AG10803 (cell line): ENCODE measurements around the gene PLIN1.

Experiments
- DNase-seq: peaks from one replicate; pipeline ENCODE4 v3.0.0; 2010; ENCODE audit warnings: low read depth
- H3K4me3 ChIP-seq: 2 replicates; pipeline ENCODE4 v1.5.1; 2011; ENCODE audit warnings: mild to moderate bottlenecking, low read length, control low read depth
- TF ChIP-seq, protein P1 (sequence below): conservative IDR thresholded peaks from 2 replicates; pipeline ENCODE4 v1.5.1; 2011; ENCODE audit warnings: mild to moderate bottlenecking, low read length, control low read depth, inconsistent platforms

Gene PLIN1

DNA sequence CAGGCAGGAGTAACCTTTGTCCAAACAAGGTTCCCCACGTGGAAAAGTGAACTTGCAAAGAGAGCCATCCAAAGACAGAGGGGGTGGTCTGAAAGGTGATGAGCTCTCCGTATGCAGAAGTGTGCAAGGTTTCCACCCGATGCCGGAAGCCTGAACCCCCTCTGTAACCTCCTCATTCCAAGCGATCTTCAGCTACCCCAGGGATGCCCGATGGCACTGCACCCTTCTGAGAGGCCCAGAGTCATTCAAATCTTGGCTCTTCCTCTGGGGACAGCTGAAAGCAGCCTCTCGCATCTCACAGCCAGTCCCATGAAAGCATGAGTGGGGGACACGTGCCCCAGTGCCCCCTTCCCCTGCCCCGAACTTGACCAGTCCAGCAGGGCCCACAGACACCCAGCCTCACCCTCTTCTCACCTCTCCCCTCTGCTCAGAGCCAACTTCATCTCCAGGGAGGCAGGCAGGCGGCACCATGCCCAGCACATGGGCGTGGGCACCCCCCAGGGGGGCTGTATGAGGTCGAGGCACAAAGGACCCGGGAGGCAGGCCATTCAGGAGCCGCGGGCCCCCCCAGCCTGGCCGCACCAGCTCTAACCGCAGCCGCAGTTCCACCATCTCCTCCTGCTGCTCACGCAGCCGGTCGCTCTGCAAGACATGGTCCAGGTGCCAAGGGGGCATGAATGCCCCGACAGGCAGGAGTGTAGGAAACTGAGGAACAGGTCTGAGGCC, 32.6 kb downstream of the PLIN1 start:
- no peak overlapping the region for H3K4me3 ChIP-seq
- TF ChIP-seq, protein P1, sequence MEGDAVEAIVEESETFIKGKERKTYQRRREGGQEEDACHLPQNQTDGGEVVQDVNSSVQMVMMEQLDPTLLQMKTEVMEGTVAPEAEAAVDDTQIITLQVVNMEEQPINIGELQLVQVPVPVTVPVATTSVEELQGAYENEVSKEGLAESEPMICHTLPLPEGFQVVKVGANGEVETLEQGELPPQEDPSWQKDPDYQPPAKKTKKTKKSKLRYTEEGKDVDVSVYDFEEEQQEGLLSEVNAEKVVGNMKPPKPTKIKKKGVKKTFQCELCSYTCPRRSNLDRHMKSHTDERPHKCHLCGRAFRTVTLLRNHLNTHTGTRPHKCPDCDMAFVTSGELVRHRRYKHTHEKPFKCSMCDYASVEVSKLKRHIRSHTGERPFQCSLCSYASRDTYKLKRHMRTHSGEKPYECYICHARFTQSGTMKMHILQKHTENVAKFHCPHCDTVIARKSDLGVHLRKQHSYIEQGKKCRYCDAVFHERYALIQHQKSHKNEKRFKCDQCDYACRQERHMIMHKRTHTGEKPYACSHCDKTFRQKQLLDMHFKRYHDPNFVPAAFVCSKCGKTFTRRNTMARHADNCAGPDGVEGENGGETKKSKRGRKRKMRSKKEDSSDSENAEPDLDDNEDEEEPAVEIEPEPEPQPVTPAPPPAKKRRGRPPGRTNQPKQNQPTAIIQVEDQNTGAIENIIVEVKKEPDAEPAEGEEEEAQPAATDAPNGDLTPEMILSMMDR, result no peak
- no peak for DNase-seq

DNA sequence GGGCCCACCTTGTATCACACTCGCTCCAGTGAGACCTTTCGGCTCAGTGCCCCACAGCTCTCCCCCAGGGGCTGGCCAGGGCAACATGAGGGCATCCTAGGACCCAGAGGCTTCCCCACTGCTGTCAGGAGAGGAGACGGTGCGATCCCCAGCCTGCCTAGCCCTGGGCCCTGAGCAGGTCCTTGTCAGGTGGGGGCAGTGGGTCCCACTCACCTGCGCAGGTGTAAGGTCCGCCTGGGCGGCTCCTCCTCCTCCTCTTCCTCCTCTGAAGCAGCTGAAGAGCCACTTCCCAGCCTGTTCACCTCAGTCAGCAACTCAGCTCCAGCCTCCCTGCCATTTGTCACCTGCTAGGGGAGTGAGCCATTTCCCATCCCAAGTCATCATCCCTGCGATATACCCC, 33.5 kb downstream of the PLIN1 start:
- TF ChIP-seq, protein P1, result no peak
- no peak for DNase-seq
- H3K4me3 ChIP-seq, result no peak overlapping the region

DNA sequence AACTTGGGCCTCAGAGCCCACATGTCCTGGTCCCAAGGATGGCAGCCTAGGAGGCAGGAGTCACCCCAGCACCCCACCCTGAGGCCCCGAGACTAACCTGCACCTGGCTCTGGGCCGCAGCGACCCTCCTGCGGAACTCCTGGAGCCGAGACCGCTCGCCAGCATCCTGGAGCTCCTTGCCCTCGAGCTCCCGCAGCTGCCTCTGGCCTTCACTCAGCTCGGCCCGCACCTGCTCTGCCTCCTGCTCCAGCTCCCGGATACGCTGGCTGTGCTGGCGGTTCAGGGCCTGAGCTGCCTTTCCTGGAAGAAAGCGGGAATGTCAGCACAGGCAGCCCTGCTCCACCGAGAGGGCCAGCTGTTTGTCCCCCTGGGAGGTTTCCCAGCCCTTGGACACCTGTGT, 37.1 kb downstream of the PLIN1 start:
- TF ChIP-seq, protein P1, result no peak
- no peak for DNase-seq
- no peak overlapping the region for H3K4me3 ChIP-seq

DNA sequence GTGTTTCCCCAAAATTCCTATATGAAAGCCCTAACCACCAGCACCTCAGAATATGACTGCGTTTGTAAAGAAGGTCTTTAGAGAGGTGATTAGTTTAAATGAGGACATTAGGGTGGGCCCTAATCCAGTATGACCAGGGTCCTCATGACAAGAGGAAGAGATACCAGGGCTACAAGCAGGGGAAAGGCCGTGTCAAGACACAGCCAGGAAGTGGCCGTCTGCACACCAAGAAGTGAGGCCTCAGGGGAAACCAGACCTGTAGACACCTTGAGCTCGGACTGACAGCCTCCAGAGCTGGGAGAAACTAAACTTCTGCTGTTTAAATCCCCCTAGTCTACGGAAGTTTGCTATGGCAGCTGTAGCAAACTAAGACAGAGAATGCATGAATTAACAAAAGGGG, 38.1 kb downstream of the PLIN1 start:
- H3K4me3 ChIP-seq, result no peak overlapping the region
- DNase-seq, result no peak
- TF ChIP-seq, protein P1, result no peak

DNA sequence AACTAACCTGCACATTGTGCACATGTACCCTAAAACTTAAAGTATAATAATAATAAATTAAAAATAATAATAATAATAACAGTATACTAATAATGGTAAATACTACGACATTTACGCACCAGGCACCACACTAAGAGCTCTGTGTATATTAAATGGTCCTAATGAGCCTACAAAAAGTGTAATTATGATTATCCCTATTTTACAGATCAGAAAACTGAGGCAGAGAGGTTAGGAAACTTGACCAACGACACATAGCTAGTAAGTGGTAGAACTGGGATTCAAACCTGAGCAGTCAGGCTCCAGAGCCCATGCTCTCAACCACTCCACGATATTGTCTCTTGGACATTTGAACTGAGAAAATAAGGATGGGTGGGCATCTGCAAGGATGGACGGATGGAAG, 38.9 kb downstream of the PLIN1 start:
- no peak for DNase-seq
- TF ChIP-seq, protein P1, result no peak

DNA sequence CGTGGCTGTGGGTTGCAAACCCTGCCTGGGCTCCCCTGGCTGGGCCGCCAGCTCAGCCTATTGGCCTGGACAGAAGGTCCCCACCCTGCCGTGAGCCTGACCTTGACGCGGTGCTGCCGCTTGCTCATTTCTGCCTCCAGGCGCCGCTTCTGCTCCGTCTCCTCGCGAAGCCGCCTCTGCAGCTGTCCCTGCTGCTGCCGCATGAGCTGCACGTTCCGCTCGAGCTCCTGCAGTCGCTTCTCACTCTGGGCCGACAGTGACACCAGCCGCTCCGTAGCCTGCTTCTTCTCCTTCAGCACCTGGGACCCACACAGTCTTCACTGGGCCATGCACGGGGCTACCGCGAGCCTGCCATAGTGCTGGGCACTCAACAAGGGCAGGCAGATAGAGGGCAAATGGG, 45.6 kb downstream of the PLIN1 start:
- H3K4me3 ChIP-seq, result no peak overlapping the region
- DNase-seq, result no peak
- TF ChIP-seq, protein P1, result no peak

More for the DNA sequence above, 38.9 kb downstream of the PLIN1 start:
- no peak overlapping the region for H3K4me3 ChIP-seq
